ENCODE data around the gene CALML4.
A peak's percentile ranks its signal among the peaks of the same experiment; 100 is the strongest.

CALML4 gene

GRCh38 chr15:68154923-68155559 lies 50.1 kb downstream of the CALML4 start:
- H3K27ac ChIP-seq (replicated peaks): no peak overlapping the region
- DNase-seq (ENCODE audit: low read depth in 1 of 2, low spot score in 1 of 2): peak in 1 of 2 experiments; percentile 36
- no peaks in the 10 kb centered on the region for H3K27me3 ChIP-seq (ENCODE audit: insufficient read depth, poor library complexity, severe bottlenecking)
- H3K4me3 ChIP-seq (replicated peaks; ENCODE audit: insufficient read depth, low read length): no peak overlapping the region
- no peak for TF ChIP-seq GABPA (IDR thresholded peaks at IDR 0.05; ENCODE audit: low read depth)
- peak; percentile 60 for TF ChIP-seq CTCF (IDR thresholded peaks at IDR 0.05; ENCODE audit: insufficient read depth, low read length)

- TF ChIP-seq POLR2AphosphoS5 (IDR thresholded peaks at IDR 0.05; ENCODE audit: low read depth) (no peak), GABPA (IDR thresholded peaks at IDR 0.05; ENCODE audit: low read depth) (no peak), REST (IDR thresholded peaks at IDR 0.05; ENCODE audit: insufficient replicate concordance, low read depth) (no peak)
- Histone ChIP-seq H3K4me3 (replicated peaks; ENCODE audit: insufficient read depth, low read length) (no peak overlapping the region), H3K27ac (replicated peaks) (no peak overlapping the region), H3K27me3 (ENCODE audit: insufficient read depth, poor library complexity, severe bottlenecking) (no peaks in the 10 kb centered on the region)
- no peak for DNase-seq (ENCODE audit: low read depth in 1 of 2, low spot score in 1 of 2)
These were observed 52.8 kb downstream of the CALML4 start for GRCh38 chr15:68152342-68152741.

GRCh38 chr15:68151277-68151676 lies 53.9 kb downstream of the CALML4 start:
- Histone ChIP-seq H3K4me3 (replicated peaks; ENCODE audit: insufficient read depth, low read length) (no peak overlapping the region), H3K27ac (replicated peaks) (no peak overlapping the region), H3K27me3 (ENCODE audit: insufficient read depth, poor library complexity, severe bottlenecking) (no peaks in the 10 kb centered on the region)
- TF ChIP-seq REST (IDR thresholded peaks at IDR 0.05; ENCODE audit: insufficient replicate concordance, low read depth) (no peak), GABPA (IDR thresholded peaks at IDR 0.05; ENCODE audit: low read depth) (no peak), CTCF (IDR thresholded peaks at IDR 0.05; ENCODE audit: insufficient read depth, low read length) (no peak), SPI1 (IDR thresholded peaks at IDR 0.05; ENCODE audit: borderline replicate concordance, low read depth) (no peak), POLR2AphosphoS5 (IDR thresholded peaks at IDR 0.05; ENCODE audit: low read depth) (no peak)
- DNase-seq (ENCODE audit: low read depth in 1 of 2, low spot score in 1 of 2): no peak

- DNase-seq (ENCODE audit: low read depth in 1 of 2, low spot score in 1 of 2): no peak
- TF ChIP-seq REST (IDR thresholded peaks at IDR 0.05; ENCODE audit: insufficient replicate concordance, low read depth): no peak
- no peak for TF ChIP-seq SPI1 (IDR thresholded peaks at IDR 0.05; ENCODE audit: borderline replicate concordance, low read depth)
- no peak for TF ChIP-seq CTCF (IDR thresholded peaks at IDR 0.05; ENCODE audit: insufficient read depth, low read length)
- TF ChIP-seq POLR2AphosphoS5 (IDR thresholded peaks at IDR 0.05; ENCODE audit: low read depth): no peak
- TF ChIP-seq GABPA (IDR thresholded peaks at IDR 0.05; ENCODE audit: low read depth): no peak
- no peak overlapping the region for H3K4me3 ChIP-seq (replicated peaks; ENCODE audit: insufficient read depth, low read length)
- H3K27me3 ChIP-seq (ENCODE audit: insufficient read depth, poor library complexity, severe bottlenecking): no peaks in the 10 kb centered on the region
- H3K27ac ChIP-seq (replicated peaks): no peak overlapping the region
These were observed 54.9 kb downstream of the CALML4 start for GRCh38 chr15:68150187-68150586.

All from HL-60 (cell line).